HEK293 (cell line): ENCODE data around the gene MED29.

ENCODE experiments used
- CTCF ChIA-PET: fragments of 350-600 bp; formaldehyde crosslinking; extraction: SDS; loops from one replicate; lab custom pipeline; 2021; ENCODE audit warnings: antibody characterized with exemption; lab: Yijun Ruan, JAX
- POLR2A ChIA-PET: fragments of 300-600 bp; formaldehyde crosslinking; extraction: SDS; loops from one replicate; lab custom pipeline; 2020; ENCODE audit warnings: antibody characterized with exemption, inconsistent platforms; lab: Yijun Ruan, JAX
- H3K27ac ChIP-seq: fragments of 200-500 bp; sonication (Bioruptor generic); 2 replicates; pipeline ENCODE4 v1.5.1; 2014; ENCODE audit warnings: low read depth, low read length, control low read depth, inconsistent platforms; ENCODE audit errors: extremely low read depth
- H3K36me3 ChIP-seq, 2 experiments: fragments of 200-500 bp in 1 of 2; sonication (Bioruptor generic) in 1 of 2; 1 replicate in 1 of 2; 2 replicates in 1 of 2; pipeline ENCODE4 v1.5.1; 2014 to 2017; ENCODE audit warnings: inconsistent platforms in 2 of 2, low read length in 2 of 2; ENCODE audit not compliant: control insufficient read depth in 2 of 2, insufficient read depth in 1 of 2
- H3K4me1 ChIP-seq: fragments of 200-500 bp; sonication (Bioruptor generic); 2 replicates; pipeline ENCODE4 v1.5.1; 2014; ENCODE audit warnings: mild to moderate bottlenecking, low read length, inconsistent platforms; ENCODE audit not compliant: control insufficient read depth, insufficient read depth
- H3K4me3 ChIP-seq: 2 replicates; pipeline ENCODE4 v1.5.1; 2011; ENCODE audit warnings: low read depth, mild to moderate bottlenecking, control low read depth, low read length, moderate library complexity
- H3K9me3 ChIP-seq: fragments of 200-500 bp; sonication (Bioruptor generic); 2 replicates; pipeline ENCODE4 v1.5.1; 2014; ENCODE audit warnings: low read depth, low read length, inconsistent platforms; ENCODE audit not compliant: control insufficient read depth, insufficient read depth
- EGR2 ChIP-seq: fragments of 450-650 bp; formaldehyde crosslinking; IDR thresholded peaks from 2 replicates; pipeline ENCODE4 v1.5.1; 2016; ENCODE audit warnings: low read depth, missing biosample characterization, missing genetic modification characterization
- GLI2 ChIP-seq: fragments of 450-650 bp; formaldehyde crosslinking; IDR thresholded peaks from 2 replicates; pipeline ENCODE4; 2017; ENCODE audit warnings: missing biosample characterization, missing genetic modification characterization, low read depth, borderline replicate concordance
- HOXC10 ChIP-seq: sonication (generic); formaldehyde crosslinking; IDR thresholded peaks from 2 replicates; pipeline ENCODE4 v1.8.1; 2023; ENCODE audit warnings: mild to moderate bottlenecking, missing genetic modification reagents
- HOXD13 ChIP-seq: sonication (generic); formaldehyde crosslinking; IDR thresholded peaks from 2 replicates; pipeline ENCODE4 v1.8.0; 2022; ENCODE audit warnings: missing genetic modification reagents, borderline replicate concordance
- KLF7 ChIP-seq: fragments of 450-650 bp; formaldehyde crosslinking; IDR thresholded peaks from 2 replicates; pipeline ENCODE4 v1.5.1; 2016; ENCODE audit warnings: missing biosample characterization, missing genetic modification characterization, borderline replicate concordance
- KLF9 ChIP-seq: fragments of 450-650 bp; formaldehyde crosslinking; IDR thresholded peaks from 2 replicates; pipeline ENCODE4 v1.5.1; 2016; ENCODE audit warnings: missing biosample characterization, missing genetic modification characterization, low read depth
- PRDM1 ChIP-seq: fragments of 450-650 bp; formaldehyde crosslinking; IDR thresholded peaks from 2 replicates; pipeline ENCODE4; 2016; ENCODE audit warnings: missing biosample characterization, missing genetic modification characterization
- PRDM10 ChIP-seq: fragments of 450-650 bp; formaldehyde crosslinking; IDR thresholded peaks from 2 replicates; pipeline ENCODE4 v1.5.1; 2016; ENCODE audit warnings: missing biosample characterization, missing genetic modification characterization
- SCRT2 ChIP-seq: fragments of 450-650 bp; formaldehyde crosslinking; IDR thresholded peaks from 2 replicates; pipeline ENCODE4 v1.5.1; 2016; ENCODE audit warnings: missing biosample characterization, missing genetic modification characterization
- TCF7L2 ChIP-seq: IDR thresholded peaks from 2 replicates; pipeline ENCODE4 v1.6.1; 2011; ENCODE audit warnings: low read depth, mild to moderate bottlenecking, inconsistent platforms, low read length, moderate library complexity, borderline replicate concordance
- ZBTB10 ChIP-seq: fragments of 450-650 bp; formaldehyde crosslinking; IDR thresholded peaks from 2 replicates; pipeline ENCODE4 v1.5.1; 2016; ENCODE audit warnings: missing biosample characterization, missing genetic modification characterization
- ZBTB17 ChIP-seq: fragments of 450-650 bp; formaldehyde crosslinking; IDR thresholded peaks from 2 replicates; pipeline ENCODE4 v1.5.1; 2016; ENCODE audit warnings: missing biosample characterization, missing genetic modification characterization
- ZBTB7A ChIP-seq: fragments of 450-650 bp; formaldehyde crosslinking; IDR thresholded peaks from 2 replicates; pipeline ENCODE4 v1.5.1; 2016; ENCODE audit warnings: low read depth, missing biosample characterization, missing genetic modification characterization
- ZIC2 ChIP-seq: fragments of 450-650 bp; formaldehyde crosslinking; IDR thresholded peaks from 2 replicates; pipeline ENCODE4 v1.5.1; 2016; ENCODE audit warnings: missing biosample characterization, missing genetic modification characterization
- ZNF133 ChIP-seq: fragments of 450-650 bp; formaldehyde crosslinking; IDR thresholded peaks from 2 replicates; pipeline ENCODE4 v1.5.1; 2016; ENCODE audit warnings: missing biosample characterization, missing genetic modification characterization
- ZNF138 ChIP-seq: fragments of 450-650 bp; formaldehyde crosslinking; IDR thresholded peaks from 2 replicates; pipeline ENCODE4 v1.5.1; 2016; ENCODE audit warnings: missing biosample characterization, missing genetic modification characterization, borderline replicate concordance
- ZNF146 ChIP-seq: fragments of 450-650 bp; formaldehyde crosslinking; IDR thresholded peaks from 2 replicates; pipeline ENCODE4 v1.5.1; 2016; ENCODE audit warnings: missing biosample characterization, missing genetic modification characterization
- ZNF157 ChIP-seq: fragments of 450-650 bp; formaldehyde crosslinking; IDR thresholded peaks from 2 replicates; pipeline ENCODE4 v1.5.1; 2016; ENCODE audit warnings: missing biosample characterization, missing genetic modification characterization
- ZNF24 ChIP-seq: fragments of 450-650 bp; formaldehyde crosslinking; IDR thresholded peaks from 2 replicates; pipeline ENCODE4 v1.5.1; 2016; ENCODE audit warnings: missing biosample characterization, missing genetic modification characterization
- ZNF423 ChIP-seq: fragments of 450-650 bp; formaldehyde crosslinking; IDR thresholded peaks from 2 replicates; pipeline ENCODE4 v1.5.1; 2016; ENCODE audit warnings: missing biosample characterization, missing genetic modification characterization
- ZNF513 ChIP-seq: fragments of 450-650 bp; IDR thresholded peaks from 2 replicates; pipeline ENCODE4 v1.5.1; 2018; ENCODE audit warnings: missing biosample characterization, missing genetic modification characterization
- ZNF521 ChIP-seq: fragments of 450-650 bp; formaldehyde crosslinking; IDR thresholded peaks from 2 replicates; pipeline ENCODE4 v1.5.1; 2017; ENCODE audit warnings: missing biosample characterization, mild to moderate bottlenecking, missing genetic modification characterization
- ZNF548 ChIP-seq: fragments of 450-650 bp; formaldehyde crosslinking; IDR thresholded peaks from 2 replicates; pipeline ENCODE4 v1.5.1; 2016; ENCODE audit warnings: missing biosample characterization, missing genetic modification characterization
- ZNF843 ChIP-seq: fragments of 450-650 bp; formaldehyde crosslinking; IDR thresholded peaks from 2 replicates; pipeline ENCODE4 v1.5.1; 2016; ENCODE audit warnings: missing biosample characterization, missing genetic modification characterization
- ZSCAN30 ChIP-seq: fragments of 450-650 bp; IDR thresholded peaks from 2 replicates; pipeline ENCODE4 v1.5.1; 2018; ENCODE audit warnings: missing biosample characterization, mild to moderate bottlenecking, missing genetic modification characterization, moderate library complexity
- TF ChIP-seq, protein P1 (sequence below): fragments of 450-650 bp; formaldehyde crosslinking; IDR thresholded peaks from 2 replicates; pipeline ENCODE4 v1.5.1; 2016; ENCODE audit warnings: missing biosample characterization, missing genetic modification characterization

The MED29 gene

DNA sequence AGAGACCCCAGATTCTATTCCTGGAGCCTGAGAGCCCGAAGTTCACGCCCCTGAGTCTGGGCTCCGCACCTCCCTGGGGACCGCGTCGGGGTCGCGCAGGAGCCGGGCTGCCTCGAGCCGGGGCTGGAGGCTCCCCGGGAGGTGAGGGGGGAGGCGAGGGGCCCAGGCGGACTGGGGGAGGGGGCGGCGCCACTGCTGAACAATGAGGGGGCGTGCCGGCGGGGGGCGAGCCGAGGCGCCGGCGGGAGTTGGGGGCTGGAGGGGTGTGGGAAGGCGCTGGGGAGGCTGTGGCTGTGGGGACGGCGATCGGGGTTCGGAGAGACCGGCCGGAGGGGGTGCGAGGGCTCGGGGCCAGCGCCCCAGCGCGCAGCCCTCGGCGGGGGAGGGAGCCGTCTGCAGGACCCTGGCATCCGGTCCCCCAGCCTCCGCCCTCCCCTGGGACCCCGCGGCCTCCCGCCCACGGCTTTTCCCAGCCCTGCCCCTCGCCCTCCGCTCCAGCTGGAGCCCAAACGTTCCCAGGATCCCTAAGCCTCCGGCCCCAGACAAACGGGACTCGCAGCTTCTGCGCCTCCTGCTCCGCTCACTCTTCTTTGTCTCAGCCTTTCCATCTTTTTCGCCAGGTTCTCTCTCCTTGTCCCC, 22.2 kb downstream of the MED29 start (continued):
- no peak for TF ChIP-seq SCRT2
- peak; percentile 79 for TF ChIP-seq ZIC2
- TF ChIP-seq GLI2 (tag by site-specific recombination) = no peak
- TF ChIP-seq ZNF133 (tag by site-specific recombination) = no peak
- no peak for TF ChIP-seq ZSCAN30 (tag by site-specific recombination)
- no peak for TF ChIP-seq ZNF513 (tag by site-specific recombination)
- TF ChIP-seq ZNF843 (tag by site-specific recombination) = 0 out of 2 replicates have a peak, but pooled peaks have one; percentile 14
- TF ChIP-seq ZNF423 (tag by site-specific recombination) = peak; percentile 72

GRCh38 chr19:39413911-39414608, 22.9 kb downstream of the MED29 start:
- peaks cover 24% of the 10 kb centered on the region for H3K4me1 ChIP-seq
- H3K9me3 ChIP-seq = no peaks in the 10 kb centered on the region
- ChIA-PET POLR2A (interaction anchor here (0.6 to 2.3 kb wide), 8 partner anchors 10 to 85 kb away, joined by 3 to 68 read pairs (median 9); partner anchors contain the start of genes DLL3, MED29, PAF1 and RPS16), CTCF (interaction anchor here (0.6 to 2.6 kb wide), 18 partner anchors 9 to 428 kb away, joined by 3 to 16 read pairs (median 3); partner anchors contain the start of genes MED29, PAF1 and RPS16)
- peaks cover 35 to 40% of the 10 kb centered on the region in 2 experiments; a peak in 2 of 3 replicates for H3K36me3 ChIP-seq
- H3K27ac ChIP-seq = peak overlapping the region; percentile 91
- peak overlapping the region; percentile 69 for H3K4me3 ChIP-seq
- TF ChIP-seq HOXD13 (CRISPR knock-in tag) = no peak
- TF ChIP-seq GLI2 (tag by site-specific recombination) = no peak
- peak; percentile 52 for TF ChIP-seq ZBTB17 (tag by site-specific recombination)
- TF ChIP-seq ZBTB7A (tag by site-specific recombination) = peak; percentile 85
- no peak for TF ChIP-seq PRDM10
- no peak for TF ChIP-seq ZNF146
- TF ChIP-seq EGR2 (tag by site-specific recombination) = no peak
- TF ChIP-seq KLF7 (tag by site-specific recombination) = peak; percentile 40; the same call in 1 of the 2 replicates
- no peak for TF ChIP-seq ZNF521
- no peak for TF ChIP-seq ZNF157 (tag by site-specific recombination)
- TF ChIP-seq ZNF24 = no peak
- TF ChIP-seq TCF7L2 = no peak
- TF ChIP-seq KLF9 (tag by site-specific recombination) = 0 out of 2 replicates have a peak, but pooled peaks have one; percentile 12
- no peak for TF ChIP-seq HOXC10 (CRISPR knock-in tag)
- no peak for TF ChIP-seq ZNF548 (tag by site-specific recombination)
- TF ChIP-seq ZBTB10 = peak; percentile 46; the same call in 1 of the 2 replicates
- TF ChIP-seq, protein P1, sequence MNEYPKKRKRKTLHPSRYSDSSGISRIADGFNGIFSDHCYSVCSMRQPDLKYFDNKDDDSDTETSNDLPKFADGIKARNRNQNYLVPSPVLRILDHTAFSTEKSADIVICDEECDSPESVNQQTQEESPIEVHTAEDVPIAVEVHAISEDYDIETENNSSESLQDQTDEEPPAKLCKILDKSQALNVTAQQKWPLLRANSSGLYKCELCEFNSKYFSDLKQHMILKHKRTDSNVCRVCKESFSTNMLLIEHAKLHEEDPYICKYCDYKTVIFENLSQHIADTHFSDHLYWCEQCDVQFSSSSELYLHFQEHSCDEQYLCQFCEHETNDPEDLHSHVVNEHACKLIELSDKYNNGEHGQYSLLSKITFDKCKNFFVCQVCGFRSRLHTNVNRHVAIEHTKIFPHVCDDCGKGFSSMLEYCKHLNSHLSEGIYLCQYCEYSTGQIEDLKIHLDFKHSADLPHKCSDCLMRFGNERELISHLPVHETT = 0 out of 2 replicates have a peak, but pooled peaks have one; percentile 38
- TF ChIP-seq PRDM1 (tag by site-specific recombination) = no peak
- TF ChIP-seq ZNF138 = no peak
